NCI-H146 treated with DMSO at 0.1 percent for 48 hours (cell line): Measurements from ENCODE around the gene WDR75.
"Not testable (repeated sequence)": the region's sequence is repeated elsewhere in the genome, so short reads cannot be mapped to it uniquely, and the experiment has no call there.

Experiments
- DNase-seq: peaks from one replicate; lab custom pipeline; 2025; ENCODE audit not compliant: unreplicated experiment; lab: John Stamatoyannopoulos, UW

Gene WDR75

DNA sequence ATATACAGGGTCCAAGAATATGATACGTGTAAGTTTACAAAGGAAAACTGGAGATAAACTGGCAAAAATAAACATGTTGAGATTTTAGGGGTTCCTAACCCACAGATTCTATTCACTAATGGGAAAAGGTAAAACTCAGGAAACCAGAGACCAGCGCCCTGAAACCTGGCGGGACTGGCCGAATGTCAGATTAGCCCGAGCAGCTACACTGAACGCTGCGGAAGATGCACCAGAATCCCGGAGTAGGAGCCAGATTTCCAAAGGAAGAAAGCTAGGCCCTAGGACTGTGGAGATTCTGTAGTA is 679 bp upstream of the WDR75 start:
- no peak for DNase-seq

- DNase-seq, result no peak
Measured at GRCh38 chr2:189441709-189442074, 418 bp downstream of the WDR75 start.

- DNase-seq, result no peak
Measured at GRCh38 chr2:189442468-189442867, 1.2 kb downstream of the WDR75 start.

GRCh38 chr2:189444322-189444721 is 3.0 kb downstream of the WDR75 start:
- DNase-seq, result no peak

- DNase-seq, result no peak
Measured at GRCh38 chr2:189446780-189447179, 5.5 kb downstream of the WDR75 start.

DNA sequence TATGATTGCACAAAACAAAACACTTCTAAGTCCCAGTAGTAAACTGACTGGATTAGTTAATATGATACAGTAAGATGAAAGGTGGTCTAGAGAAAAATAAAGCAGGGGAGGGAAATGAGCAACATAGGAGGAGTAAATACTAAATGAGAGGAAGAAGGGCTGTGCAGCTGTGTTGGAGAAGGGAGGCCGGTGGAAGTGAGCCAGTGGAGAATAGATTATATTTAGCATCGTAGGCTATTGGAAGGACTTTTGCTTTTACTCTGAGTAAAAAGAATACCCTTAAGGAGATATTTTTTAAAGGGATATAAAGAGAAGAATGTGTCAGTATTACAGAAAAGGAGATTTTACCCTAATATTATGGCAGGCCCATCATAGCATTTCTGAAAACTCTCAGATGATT is 12.7 kb downstream of the WDR75 start:
- DNase-seq, result no peak

GRCh38 chr2:189465076-189465475 is 23.8 kb downstream of the WDR75 start:
- DNase-seq, result no peak

GRCh38 chr2:189465478-189465877 is 24.2 kb downstream of the WDR75 start:
- DNase-seq, result no peak

GRCh38 chr2:189466046-189466445 is 24.8 kb downstream of the WDR75 start:
- DNase-seq, result no peak

DNA sequence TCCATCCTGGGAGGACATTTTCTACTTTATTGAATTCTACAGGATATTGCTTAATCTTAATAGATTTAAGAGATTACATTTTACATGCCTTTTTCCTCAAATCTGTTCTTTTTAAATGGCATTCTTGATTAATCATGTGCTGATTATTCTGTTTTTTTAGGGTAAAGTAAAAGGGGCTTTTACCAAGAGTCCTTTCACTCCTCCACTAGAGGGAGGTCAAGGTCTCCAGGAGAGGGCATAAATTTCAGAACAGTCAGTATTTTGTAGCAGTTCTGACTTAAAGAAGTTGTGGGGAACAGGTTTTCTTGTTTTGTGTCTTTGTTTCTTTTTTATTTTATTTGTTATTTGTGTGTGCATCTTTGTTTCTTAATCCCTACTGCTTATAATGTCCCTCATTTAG is 25.4 kb downstream of the WDR75 start:
- DNase-seq, result no peak

DNA sequence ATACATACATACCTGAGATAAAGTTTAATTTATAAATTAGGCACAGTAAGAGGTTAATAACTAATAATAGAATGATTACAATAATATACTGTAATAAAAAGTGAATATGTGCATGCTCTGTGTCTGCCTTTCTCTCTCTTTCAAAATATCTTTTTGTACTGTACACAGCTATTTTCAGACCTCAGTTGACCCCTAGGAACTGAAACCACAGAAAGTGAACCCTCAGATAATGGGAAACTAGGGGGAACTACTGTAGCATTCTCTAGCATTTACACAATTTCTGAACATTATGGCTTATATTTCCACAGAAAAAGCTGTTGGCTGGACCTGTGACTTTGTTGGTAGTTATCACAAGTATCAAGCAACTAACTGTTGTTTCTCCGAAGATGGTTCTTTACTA is 25.9 kb downstream of the WDR75 start:
- DNase-seq, result no peak

DNA sequence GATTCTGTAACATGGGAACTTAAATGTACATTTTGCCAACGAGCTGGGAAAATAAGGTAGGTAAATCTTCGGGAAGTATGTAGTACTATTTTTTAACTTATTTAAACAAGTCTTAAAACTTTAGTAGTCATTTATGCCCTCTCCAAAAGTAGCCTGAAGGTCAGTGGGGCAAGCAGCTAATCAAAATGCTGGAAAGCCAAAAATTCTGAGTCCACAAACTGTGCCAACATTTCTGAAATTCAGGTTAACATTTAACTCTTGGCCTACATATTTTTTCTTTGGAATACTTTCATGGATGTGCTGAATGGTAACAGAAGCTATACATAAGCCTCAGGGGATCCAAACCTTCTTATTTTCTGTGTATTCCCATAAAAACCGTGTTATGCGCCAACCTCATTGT is 26.3 kb downstream of the WDR75 start:
- no peak for DNase-seq

GRCh38 chr2:189474526-189474925 is 33.3 kb downstream of the WDR75 start:
- DNase-seq, result no peak

DNA sequence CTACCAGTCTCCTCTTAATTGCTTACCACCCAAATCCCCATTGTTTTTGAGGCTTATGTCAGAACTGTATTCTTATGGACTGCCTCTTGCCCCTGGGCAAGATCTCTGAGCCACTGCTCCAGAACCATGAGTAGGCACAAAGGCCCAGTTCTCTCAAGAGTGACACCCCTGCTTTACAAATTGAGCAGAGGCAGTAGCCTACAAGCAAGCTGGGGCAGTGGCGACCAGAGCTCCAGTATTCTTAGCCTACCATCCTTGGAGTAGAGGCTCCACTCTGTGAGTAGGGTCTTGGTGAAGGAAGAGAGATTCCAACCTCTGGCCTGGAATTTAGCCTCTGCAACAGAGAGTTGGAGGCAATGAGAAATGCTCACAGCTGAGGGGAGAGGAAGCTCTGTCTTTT is 36.5 kb downstream of the WDR75 start:
- no peak for DNase-seq

- DNase-seq, result not testable (repeated sequence)
Measured at GRCh38 chr2:189478289-189478688, 37.0 kb downstream of the WDR75 start.

DNA sequence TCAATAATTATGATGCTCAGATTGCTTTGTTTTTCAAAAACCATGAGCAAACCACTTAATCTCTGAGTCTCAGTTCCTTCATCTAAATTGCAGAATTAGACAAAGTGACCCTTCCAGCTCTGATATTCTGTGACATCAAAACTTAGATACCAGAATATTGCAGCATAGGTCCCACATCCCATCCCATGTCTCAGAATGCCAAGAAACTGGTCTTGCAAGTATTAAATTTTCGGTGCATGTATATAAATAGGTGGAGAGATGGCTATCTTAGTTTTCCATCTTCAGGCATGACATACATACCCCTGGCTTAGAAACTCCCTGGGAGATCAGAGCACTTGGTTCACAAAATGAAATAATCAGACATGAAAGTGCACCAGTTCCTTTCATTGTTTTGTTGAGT is 39.8 kb downstream of the WDR75 start:
- DNase-seq, result no peak

DNA sequence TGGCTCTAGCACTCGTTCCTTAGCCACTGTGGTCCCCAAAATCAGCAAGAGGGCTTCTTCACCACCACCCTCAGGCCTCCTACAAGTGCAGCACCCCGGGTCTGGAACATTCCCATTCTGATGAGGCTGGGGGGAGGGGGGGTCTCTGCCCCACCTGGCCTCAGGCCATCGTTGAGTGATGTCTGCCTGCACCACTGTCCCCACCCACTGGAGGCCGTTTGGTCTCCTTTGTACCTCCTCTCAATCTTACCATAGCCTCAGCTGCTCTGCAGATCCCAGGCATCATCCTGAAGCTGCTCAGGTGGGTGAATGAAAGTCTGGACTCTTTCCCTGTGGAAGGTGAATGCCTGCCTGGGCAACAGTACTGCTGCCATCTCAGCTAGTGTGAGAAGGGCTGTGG is 42.3 kb downstream of the WDR75 start:
- DNase-seq, result no peak

DNA sequence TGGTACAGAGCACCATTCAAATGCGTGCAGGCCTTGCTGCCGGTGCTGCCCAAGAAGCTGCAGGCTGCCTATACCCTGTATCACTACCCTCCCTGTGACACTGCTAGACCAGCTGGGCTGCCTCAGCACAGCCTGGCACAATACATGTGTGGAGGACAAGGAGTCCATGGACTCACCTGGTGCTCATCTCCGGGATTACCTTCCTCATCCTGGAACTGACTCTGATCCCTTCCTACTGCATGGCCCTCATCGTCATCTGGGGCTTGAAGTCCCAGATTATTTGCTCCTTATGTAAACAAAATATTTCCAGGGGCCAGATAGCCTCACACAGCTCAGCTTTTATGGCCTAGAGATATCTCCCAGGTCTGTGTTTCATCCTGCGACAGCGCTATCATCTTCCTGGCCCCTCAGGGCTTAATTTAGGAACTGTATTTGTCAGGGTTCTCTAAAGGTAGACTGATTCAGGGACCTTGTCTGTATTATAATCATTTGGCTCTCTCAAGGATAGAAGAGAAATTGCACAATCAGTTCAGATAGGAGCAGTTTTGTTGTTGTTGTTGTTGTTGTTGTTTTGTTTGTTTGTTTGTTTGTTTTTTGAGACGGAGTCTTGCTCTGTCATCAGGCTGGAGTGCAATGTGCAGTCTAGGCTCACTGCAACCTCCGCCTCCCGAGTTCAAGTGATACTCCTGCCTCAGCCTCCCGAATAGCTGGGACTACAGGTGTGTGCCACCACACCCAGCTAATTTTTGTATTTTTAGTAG is 42.9 kb downstream of the WDR75 start:
- no peak for DNase-seq

DNA sequence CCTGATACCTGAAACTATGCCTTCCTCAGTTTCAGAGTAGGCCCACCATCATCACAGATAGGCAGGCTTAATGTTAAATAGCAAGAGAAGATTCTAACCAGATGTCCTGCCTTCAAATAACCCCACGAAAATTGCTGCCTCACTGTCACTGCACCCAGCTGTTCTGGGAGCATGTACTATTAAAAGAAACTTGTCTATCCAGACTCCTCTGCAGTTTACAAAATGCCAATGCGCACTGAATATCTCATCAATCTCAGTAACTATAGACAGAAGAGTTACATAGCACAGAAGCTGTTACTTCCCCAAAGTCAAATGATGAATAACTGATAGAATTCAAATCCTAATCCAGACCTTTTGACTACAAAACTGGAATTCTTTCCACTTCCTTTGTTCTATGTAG is 43.9 kb downstream of the WDR75 start:
- DNase-seq, result no peak

DNA sequence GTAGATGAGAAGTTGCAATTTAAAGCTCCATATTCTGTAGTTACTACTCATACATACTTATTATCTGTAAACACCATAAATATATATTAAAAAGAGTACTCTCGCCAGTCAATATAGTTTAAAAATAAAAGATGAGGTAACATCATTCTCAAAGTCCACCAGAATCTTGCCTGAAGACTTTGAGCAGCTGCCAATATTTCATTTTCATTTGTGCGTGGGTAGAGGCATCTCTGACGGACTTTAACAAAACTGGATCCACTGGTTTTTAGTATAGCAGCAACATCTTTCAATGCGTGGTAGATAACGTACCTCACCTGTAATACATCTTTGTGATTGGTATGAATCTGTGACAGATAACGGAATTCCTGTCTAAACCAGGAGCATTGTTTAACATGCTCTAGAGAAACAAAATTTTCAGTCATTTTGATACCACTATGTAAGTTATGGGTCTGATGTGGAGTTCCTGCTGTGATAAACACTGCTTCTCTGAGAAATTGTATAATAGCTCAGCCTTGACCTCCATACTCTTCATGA is 45.0 kb downstream of the WDR75 start:
- no peak for DNase-seq

DNA sequence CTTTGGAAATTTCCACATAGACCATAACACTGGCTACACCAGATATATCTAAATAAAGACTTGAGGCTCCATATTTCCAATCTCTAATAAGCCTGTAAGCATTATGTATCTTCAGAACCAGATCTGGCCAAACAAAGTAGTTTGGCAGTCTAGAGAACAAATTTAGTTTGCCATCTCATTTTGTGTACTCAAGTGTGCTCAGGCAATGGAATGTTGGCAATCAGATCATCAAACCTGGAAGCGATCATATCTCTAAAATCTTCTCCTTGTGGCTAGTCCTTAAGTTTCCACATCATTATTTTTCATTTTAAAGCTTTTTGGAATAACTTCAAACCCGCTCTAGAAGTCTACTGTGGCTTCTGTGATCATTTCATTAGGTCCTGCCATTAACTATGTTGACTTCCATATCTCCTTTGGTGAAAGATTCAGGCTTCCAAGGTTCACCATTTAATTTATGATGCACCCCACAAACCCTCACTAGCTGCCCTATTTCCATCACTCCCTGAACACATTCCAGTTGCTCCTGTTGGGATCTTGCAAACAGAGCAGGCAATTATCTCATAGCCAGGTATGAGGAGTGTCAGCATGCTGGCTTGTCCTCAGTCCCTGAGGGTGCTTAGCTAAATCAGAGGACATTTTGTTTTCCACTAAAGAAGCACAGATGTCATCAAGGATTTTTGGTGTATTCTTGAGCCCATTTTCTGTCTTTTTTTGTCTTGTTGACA is 46.2 kb downstream of the WDR75 start:
- no peak for DNase-seq

DNA sequence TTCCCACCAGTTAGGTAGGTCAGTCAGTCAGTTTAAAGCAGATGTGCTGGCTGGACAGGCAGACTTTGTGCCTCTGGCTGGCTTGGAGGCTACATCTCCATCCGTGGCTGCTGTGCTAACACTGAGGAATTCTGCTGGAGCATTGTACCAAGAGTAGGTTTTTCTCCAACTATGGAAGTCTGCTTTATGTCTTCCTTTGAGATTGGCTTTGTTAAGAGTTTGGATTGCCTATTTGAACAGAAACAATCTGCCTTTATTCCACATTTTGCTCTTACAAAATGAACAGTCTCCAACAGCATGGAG is 46.7 kb downstream of the WDR75 start:
- DNase-seq, result no peak

DNA sequence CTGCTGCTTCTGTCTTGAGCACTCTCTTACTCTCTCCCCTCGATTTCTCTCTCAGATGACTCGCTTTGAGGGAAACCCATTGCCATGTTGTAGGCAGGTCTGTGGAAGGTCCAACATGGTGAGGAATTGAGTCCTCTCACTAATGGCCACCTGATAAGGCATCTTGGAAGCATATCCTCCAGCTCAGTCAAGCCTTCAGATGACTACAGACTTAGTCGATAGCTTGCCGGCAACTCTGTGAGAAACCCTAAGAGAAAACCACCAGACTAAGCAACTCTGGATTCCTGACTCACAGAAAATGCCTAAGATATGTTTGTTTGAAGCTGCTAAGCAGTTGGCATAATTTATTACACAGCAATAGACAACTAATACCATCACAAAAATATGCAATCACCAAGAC is 51.2 kb downstream of the WDR75 start:
- no peak for DNase-seq
